GM12878 (cell line): ENCODE measurements around the gene PALMD. TPM values are rescaled to one million over a fixed set of nuclear protein-coding genes. Genes with fewer than 3 reads are reported as not detected.

Source experiments
- ATAC-seq: fragments of 200-7000 bp; cut with Tn5 transposase; 3 replicates; pipeline ENCODE4 v1.9.1; 2020; ENCODE audit warnings: mild to moderate bottlenecking, moderate library complexity
- BruUV-seq: library from RNA; stranded (reverse); fragments of 400-500 nt; replicated peaks from 2 replicates; lab custom pipeline; 2021; lab: Mats Ljungman, UMichigan
- CTCF ChIA-PET: fragments of 300-600 bp; sonication (Branson Sonifier 250); formaldehyde crosslinking; extraction: SDS; loops from one replicate; lab custom pipeline; 2021; ENCODE audit warnings: inconsistent platforms; lab: Yijun Ruan, JAX
- POLR2A ChIA-PET: fragments of 350-600 bp; formaldehyde crosslinking; extraction: SDS; loops from one replicate; lab custom pipeline; 2021; ENCODE audit warnings: inconsistent platforms; lab: Charles Lee
- RAD21 ChIA-PET: fragments of 300-600 bp; sonication (Branson Sonifier 250); formaldehyde crosslinking; loops from one replicate; lab custom pipeline; 2023; ENCODE audit warnings: antibody characterized with exemption; ENCODE audit not compliant: unreplicated experiment; lab: Charles Lee
- SMC1A ChIA-PET: fragments of 300-600 bp; sonication (Branson Sonifier 250); formaldehyde crosslinking; loops from one replicate; lab custom pipeline; 2023; ENCODE audit not compliant: unreplicated experiment, uncharacterized antibody; lab: Charles Lee
- DNase-seq: peaks from one replicate; pipeline ENCODE4 v3.0.0-alpha.2; 2011; ENCODE audit warnings: low read depth, low spot score
- FAIRE-seq: peaks from 3 replicates; lab custom pipeline; 2011; peaks lifted over from hg19 to GRCh38; lab: Jason Lieb, UNC
- H2AFZ ChIP-seq: 2 replicates; pipeline ENCODE4 v1.6.0; 2011; ENCODE audit warnings: low read depth, low read length, control low read depth; ENCODE audit not compliant: control insufficient read depth
- H3K27ac ChIP-seq: 2 replicates; pipeline ENCODE4 v1.5.1; 2011; ENCODE audit warnings: control low read depth; ENCODE audit not compliant: control insufficient read depth, insufficient read depth
- H3K27me3 ChIP-seq, 2 experiments: replicated peaks in 1 of 2; 2 replicates each; pipeline versions ENCODE4 v1.6.0 to v1.6.1; 2011; ENCODE audit warnings: low read length in 1 of 2; ENCODE audit not compliant: control insufficient read depth in 2 of 2, insufficient read depth in 2 of 2
- H3K36me3 ChIP-seq, 2 experiments: 2 replicates each; pipeline ENCODE4 v1.5.1; 2011; ENCODE audit warnings: low read length in 1 of 2; ENCODE audit not compliant: control insufficient read depth in 2 of 2, insufficient read depth in 2 of 2
- H3K4me1 ChIP-seq: 2 replicates; pipeline ENCODE4 v1.6.1; 2011; ENCODE audit warnings: mild to moderate bottlenecking, low read length, moderate library complexity, mixed read lengths; ENCODE audit not compliant: control insufficient read depth, insufficient read depth
- H3K4me2 ChIP-seq: 2 replicates; pipeline ENCODE4 v1.6.0; 2011; ENCODE audit warnings: control low read depth; ENCODE audit not compliant: control insufficient read depth, insufficient read depth
- H3K4me3 ChIP-seq: fragments of 200-600 bp; sonication (generic); 2 replicates; pipeline ENCODE4 v1.5.1; 2016
- H3K79me2 ChIP-seq: 2 replicates; pipeline ENCODE4 v1.6.0; 2011; ENCODE audit warnings: low read length; ENCODE audit not compliant: control insufficient read depth, insufficient read depth
- H3K9ac ChIP-seq: 2 replicates; pipeline ENCODE4 v1.8.0; 2011; ENCODE audit warnings: low read length, control low read depth, mixed read lengths; ENCODE audit not compliant: control insufficient read depth, insufficient read depth
- H3K9me3 ChIP-seq: replicated peaks from 3 replicates; pipeline ENCODE4 v1.5.1; 2011; ENCODE audit warnings: mild to moderate bottlenecking, low read length; ENCODE audit not compliant: control insufficient read depth, insufficient read depth
- H4K20me1 ChIP-seq: 2 replicates; pipeline ENCODE4 v1.6.0; 2011; ENCODE audit not compliant: control insufficient read depth, insufficient read depth
- DPF2 ChIP-seq: fragments of 450-650 bp; IDR thresholded peaks from 2 replicates; pipeline ENCODE4 v1.6.1; 2017; ENCODE audit warnings: mild to moderate bottlenecking
- FOS ChIP-seq: IDR thresholded peaks from 3 replicates; pipeline ENCODE4 v1.6.1; 2011; ENCODE audit warnings: borderline replicate concordance; ENCODE audit not compliant: insufficient read length; ENCODE audit errors: extremely low read depth
- FOXK2 ChIP-seq: fragments of 450-650 bp; IDR thresholded peaks from 2 replicates; pipeline ENCODE4 v1.6.1; 2017; ENCODE audit warnings: mild to moderate bottlenecking, moderate library complexity
- IRF4 ChIP-seq: IDR thresholded peaks from 2 replicates; pipeline ENCODE4 v1.6.1; 2011; ENCODE audit warnings: low read depth, low read length
- NFYA ChIP-seq: IDR thresholded peaks from 2 replicates; pipeline ENCODE4 v1.6.1; 2011; ENCODE audit warnings: low read depth, mild to moderate bottlenecking, low read length, improper control_type of control experiment, borderline replicate concordance
- PML ChIP-seq: IDR thresholded peaks from 2 replicates; pipeline ENCODE4 v1.6.1; 2012; ENCODE audit warnings: low read length, inconsistent platforms
- RAD21 ChIP-seq: IDR thresholded peaks from 2 replicates; pipeline ENCODE4 v1.6.1; 2011; ENCODE audit warnings: mild to moderate bottlenecking, low read depth, low read length, moderate library complexity; ENCODE audit not compliant: insufficient read depth
- RUNX3 ChIP-seq: IDR thresholded peaks from 2 replicates; pipeline ENCODE4 v1.6.1; 2012; ENCODE audit warnings: low read length, inconsistent platforms
- ZNF207 ChIP-seq: fragments of 450-650 bp; IDR thresholded peaks from 2 replicates; pipeline ENCODE4 v1.6.1; 2014; ENCODE audit warnings: antibody characterized with exemption, mild to moderate bottlenecking, borderline replicate concordance
- ZNF24 ChIP-seq: fragments of 450-650 bp; IDR thresholded peaks from 2 replicates; pipeline ENCODE4 v1.6.1; 2017; ENCODE audit warnings: antibody characterized with exemption, mild to moderate bottlenecking
- WGBS: methylation state at CpG from one replicate; pipeline ENCODE4 v1.1.6; 2016; ENCODE audit warnings: low lambda C conversion rate; ENCODE audit not compliant: insufficient replicate concordance, insufficient coverage; ENCODE audit errors: missing lambda C conversion rate; 5-methylcytosine and 5-hydroxymethylcytosine counted together
- in situ Hi-C: fragments of 300-500 bp; cut with MboI; formaldehyde crosslinking; loops from 9 replicates; pipeline ENCODE4 v1.14.3; 2018; ENCODE audit warnings: mixed read lengths
- intact Hi-C: fragments of 100-400 bp; cut with micrococcal nuclease; formaldehyde crosslinking; loops from one replicate; pipeline ENCODE4 v1.14.2; 2022; ENCODE audit not compliant: unreplicated experiment
- polyA plus RNA-seq, 11 experiments: library from polyadenylated mRNA; depleted of rRNA in 4 of 11; unstranded in 6 of 11; stranded (reverse) in 5 of 11; fragments of >200 nt; fragmentation: Nextera tagmentation in 4 of 11; fragmentation: Illumina TruSeq in 1 of 11; extraction: Ambion mirVana in 4 of 11; extraction: Trizol in 1 of 11; gene quantifications; 1 replicate in 1 of 11; 2 replicates in 10 of 11; pipeline versions ENCODE4 v1.2.1 to v1.2.3, GENCODE V29; 2011 to 2016; ENCODE audit warnings: inconsistent platforms in 2 of 11, missing spikeins in 2 of 11, low read depth in 1 of 11
- total RNA-seq, 4 experiments: library from RNA; depleted of rRNA in 3 of 4; stranded (reverse); fragments of >200 nt in 3 of 4; fragmentation: Illumina TruSeq in 1 of 4; extraction: Trizol in 1 of 4; gene quantifications; 2 replicates each; pipeline versions ENCODE4 v1.2.1 to v1.2.3, GENCODE V29; 2013 to 2021
- TF ChIP-seq, protein P1 (sequence below): fragments of 450-650 bp; IDR thresholded peaks from 2 replicates; pipeline ENCODE4 v1.6.1; 2017; ENCODE audit warnings: mild to moderate bottlenecking, moderate library complexity
- TF ChIP-seq, protein P2 (sequence below): fragments of 450-650 bp; formaldehyde crosslinking; IDR thresholded peaks from 2 replicates; pipeline ENCODE4 v1.5.0; 2022; ENCODE audit warnings: mild to moderate bottlenecking, missing genetic modification characterization

The PALMD gene
- total and polyA plus RNA-seq, 10 of the 15 experiments (the other 5 are each of a cell fraction or from before 2014, with no cell fraction given) = under 0.01 to 0.09 (median 0.04) TPM; not detected in 4

GRCh38 chr1:99634971-99635624, 10.8 kb upstream of the PALMD start (continued):
- TF ChIP-seq, protein P1, sequence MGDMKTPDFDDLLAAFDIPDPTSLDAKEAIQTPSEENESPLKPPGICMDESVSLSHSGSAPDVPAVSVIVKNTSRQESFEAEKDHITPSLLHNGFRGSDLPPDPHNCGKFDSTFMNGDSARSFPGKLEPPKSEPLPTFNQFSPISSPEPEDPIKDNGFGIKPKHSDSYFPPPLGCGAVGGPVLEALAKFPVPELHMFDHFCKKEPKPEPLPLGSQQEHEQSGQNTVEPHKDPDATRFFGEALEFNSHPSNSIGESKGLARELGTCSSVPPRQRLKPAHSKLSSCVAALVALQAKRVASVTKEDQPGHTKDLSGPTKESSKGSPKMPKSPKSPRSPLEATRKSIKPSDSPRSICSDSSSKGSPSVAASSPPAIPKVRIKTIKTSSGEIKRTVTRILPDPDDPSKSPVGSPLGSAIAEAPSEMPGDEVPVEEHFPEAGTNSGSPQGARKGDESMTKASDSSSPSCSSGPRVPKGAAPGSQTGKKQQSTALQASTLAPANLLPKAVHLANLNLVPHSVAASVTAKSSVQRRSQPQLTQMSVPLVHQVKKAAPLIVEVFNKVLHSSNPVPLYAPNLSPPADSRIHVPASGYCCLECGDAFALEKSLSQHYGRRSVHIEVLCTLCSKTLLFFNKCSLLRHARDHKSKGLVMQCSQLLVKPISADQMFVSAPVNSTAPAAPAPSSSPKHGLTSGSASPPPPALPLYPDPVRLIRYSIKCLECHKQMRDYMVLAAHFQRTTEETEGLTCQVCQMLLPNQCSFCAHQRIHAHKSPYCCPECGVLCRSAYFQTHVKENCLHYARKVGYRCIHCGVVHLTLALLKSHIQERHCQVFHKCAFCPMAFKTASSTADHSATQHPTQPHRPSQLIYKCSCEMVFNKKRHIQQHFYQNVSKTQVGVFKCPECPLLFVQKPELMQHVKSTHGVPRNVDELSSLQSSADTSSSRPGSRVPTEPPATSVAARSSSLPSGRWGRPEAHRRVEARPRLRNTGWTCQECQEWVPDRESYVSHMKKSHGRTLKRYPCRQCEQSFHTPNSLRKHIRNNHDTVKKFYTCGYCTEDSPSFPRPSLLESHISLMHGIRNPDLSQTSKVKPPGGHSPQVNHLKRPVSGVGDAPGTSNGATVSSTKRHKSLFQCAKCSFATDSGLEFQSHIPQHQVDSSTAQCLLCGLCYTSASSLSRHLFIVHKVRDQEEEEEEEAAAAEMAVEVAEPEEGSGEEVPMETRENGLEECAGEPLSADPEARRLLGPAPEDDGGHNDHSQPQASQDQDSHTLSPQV = no peak
- TF ChIP-seq ZNF207 (no peak), RAD21 (no peak), RUNX3 (no peak), IRF4 (no peak), FOS (no peak)

DNA sequence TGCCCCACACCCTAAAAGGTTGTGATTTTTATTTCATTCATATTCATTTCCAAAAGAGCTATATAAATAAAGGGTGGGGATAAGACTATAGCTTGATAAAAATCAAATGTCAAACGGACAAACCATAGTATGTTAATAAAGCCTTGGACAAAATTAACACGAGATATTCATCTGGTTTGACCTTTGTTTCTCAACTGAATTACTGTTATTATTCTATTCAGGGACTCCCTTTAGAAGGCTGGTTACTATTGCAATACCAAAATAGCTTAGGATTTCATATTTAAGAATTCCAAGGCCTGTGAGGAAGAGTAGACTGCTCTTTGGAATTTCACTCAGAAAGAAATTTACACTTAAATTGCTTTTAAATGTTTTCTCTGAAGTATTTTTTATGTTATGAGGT, 10.2 kb upstream of the PALMD start:
- ChIA-PET POLR2A (no interaction called here), CTCF (interaction anchor here (0.7 to 1.4 kb wide), 2 partner anchors 9 to 164 kb away, joined by 3 read pairs; no protein-coding TSS in a partner anchor)
- intact Hi-C loops = no loop called here
- TF ChIP-seq ZNF24 = no peak
- no peak for TF ChIP-seq FOXK2
- no peak for TF ChIP-seq NFYA
- TF ChIP-seq DPF2 = no peak
- TF ChIP-seq PML = no peak
- TF ChIP-seq, protein P2, sequence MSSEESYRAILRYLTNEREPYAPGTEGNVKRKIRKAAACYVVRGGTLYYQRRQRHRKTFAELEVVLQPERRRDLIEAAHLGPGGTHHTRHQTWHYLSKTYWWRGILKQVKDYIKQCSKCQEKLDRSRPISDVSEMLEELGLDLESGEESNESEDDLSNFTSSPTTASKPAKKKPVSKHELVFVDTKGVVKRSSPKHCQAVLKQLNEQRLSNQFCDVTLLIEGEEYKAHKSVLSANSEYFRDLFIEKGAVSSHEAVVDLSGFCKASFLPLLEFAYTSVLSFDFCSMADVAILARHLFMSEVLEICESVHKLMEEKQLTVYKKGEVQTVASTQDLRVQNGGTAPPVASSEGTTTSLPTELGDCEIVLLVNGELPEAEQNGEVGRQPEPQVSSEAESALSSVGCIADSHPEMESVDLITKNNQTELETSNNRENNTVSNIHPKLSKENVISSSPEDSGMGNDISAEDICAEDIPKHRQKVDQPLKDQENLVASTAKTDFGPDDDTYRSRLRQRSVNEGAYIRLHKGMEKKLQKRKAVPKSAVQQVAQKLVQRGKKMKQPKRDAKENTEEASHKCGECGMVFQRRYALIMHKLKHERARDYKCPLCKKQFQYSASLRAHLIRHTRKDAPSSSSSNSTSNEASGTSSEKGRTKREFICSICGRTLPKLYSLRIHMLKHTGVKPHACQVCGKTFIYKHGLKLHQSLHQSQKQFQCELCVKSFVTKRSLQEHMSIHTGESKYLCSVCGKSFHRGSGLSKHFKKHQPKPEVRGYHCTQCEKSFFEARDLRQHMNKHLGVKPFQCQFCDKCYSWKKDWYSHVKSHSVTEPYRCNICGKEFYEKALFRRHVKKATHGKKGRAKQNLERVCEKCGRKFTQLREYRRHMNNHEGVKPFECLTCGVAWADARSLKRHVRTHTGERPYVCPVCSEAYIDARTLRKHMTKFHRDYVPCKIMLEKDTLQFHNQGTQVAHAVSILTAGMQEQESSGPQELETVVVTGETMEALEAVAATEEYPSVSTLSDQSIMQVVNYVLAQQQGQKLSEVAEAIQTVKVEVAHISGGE = no peak

More for the DNA sequence above, 10.2 kb upstream of the PALMD start:
- Histone ChIP-seq H3K9me3 (no peaks in the 10 kb centered on the region), H3K4me3 (no peak overlapping the region), H3K27ac (no peak overlapping the region), H3K4me1 (no peaks in the 10 kb centered on the region), H3K36me3 (no peaks in the 10 kb centered on the region), H3K79me2 (no peaks in the 10 kb centered on the region), H4K20me1 (no peaks in the 10 kb centered on the region), H3K9ac (no peak overlapping the region), H2AFZ (no peak overlapping the region), H3K27me3 (no peaks in the 10 kb centered on the region), H3K4me2 (no peak overlapping the region)
- no peak for FAIRE-seq
- in situ Hi-C loops = no loop called here
- ChIA-PET RAD21 (no interaction called here), SMC1A (interaction anchor here (0.8 kb wide), 1 partner anchor 9 kb away, joined by 4 read pairs; no protein-coding TSS in a partner anchor)
- no peak for DNase-seq
- no TSS peak for BruUV-seq
- ATAC-seq = no peak
- WGBS = 7% methylated on average over 2 of the region's 2 CpGs
